Right ventricle myocardium inferior (tissue), 1 donor: ENCODE results near the gene ANXA7. TPM values are rescaled to one million over a fixed set of nuclear protein-coding genes. Genes with fewer than 3 reads are reported as not detected.
"Not testable (repeated sequence)": the region's sequence is repeated elsewhere in the genome, so short reads cannot be mapped to it uniquely, and the experiment has no call there.

ENCODE experiments used
- ATAC-seq: fragments of 200-7000 bp; cut with Tn5 transposase; one replicate; pipeline ENCODE4 v1.9.1; 2020; ENCODE audit warnings: mild to moderate bottlenecking, moderate library complexity
- DNase-seq: peaks from one replicate; pipeline ENCODE4 v3.0.0; 2021; ENCODE audit errors: missing footprints
- intact Hi-C: fragments of 100-400 bp; cut with DNase I; formaldehyde crosslinking; loops from one replicate; pipeline ENCODE4 v1.11.0; 2022
- total RNA-seq: library from RNA; stranded (reverse); fragmentation: NEBNext Ultra II Directional; extraction: Animal tissue kit (Norgen Biotek cat#: 25700); gene quantifications from one replicate; pipeline ENCODE4 v1.2.1, GENCODE V29; 2021
- donor health status: DM: no; HTN: yes; CAD: no; lungs with severe emphysema.

Gene ANXA7
- total RNA-seq, 1 donor from 2014 or later, result 113 TPM

DNA sequence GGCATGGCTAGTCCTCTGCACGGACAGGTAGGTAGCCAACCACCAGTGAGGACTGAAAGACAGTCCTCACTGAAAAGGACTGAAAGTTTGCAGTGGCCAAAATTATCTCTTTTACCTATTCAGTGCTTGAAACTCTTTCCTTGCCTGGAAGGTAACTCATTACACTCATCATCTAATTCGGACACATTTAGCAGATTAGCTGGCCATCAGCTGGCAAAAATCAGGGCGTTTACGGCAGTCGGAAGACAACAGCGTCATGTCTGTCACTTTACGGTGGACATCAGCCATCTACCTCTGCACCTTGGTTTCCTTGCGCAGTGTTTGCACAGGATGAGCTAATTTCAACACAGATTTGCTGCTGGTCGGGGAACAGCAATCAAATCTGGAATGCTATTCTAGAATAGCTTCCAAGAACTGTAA is 740 bp downstream of the ANXA7 start:
- ATAC-seq (no peak), DNase-seq (no peak)
- intact Hi-C loops, result no loop called here

DNA sequence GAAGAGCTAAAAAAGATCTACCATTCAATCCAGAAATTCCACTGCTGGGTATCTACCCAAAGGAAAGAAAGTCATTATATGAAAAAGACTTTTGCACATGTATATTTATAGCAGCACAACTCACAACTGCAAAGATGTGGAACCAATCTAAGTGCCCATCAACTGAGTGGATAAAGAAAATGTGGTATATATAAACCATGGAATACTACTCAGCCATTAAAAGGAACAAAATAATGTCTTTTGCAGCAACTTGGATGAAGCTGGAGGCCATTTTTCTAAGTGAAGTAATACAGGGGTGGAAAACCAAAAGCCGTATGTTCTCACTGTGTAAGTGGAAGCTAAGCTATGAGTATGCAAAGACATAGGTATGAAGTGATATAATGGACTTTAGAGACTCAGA is 3.0 kb downstream of the ANXA7 start:
- intact Hi-C loops, result no loop called here
- no peak for ATAC-seq
- no peak for DNase-seq

DNA sequence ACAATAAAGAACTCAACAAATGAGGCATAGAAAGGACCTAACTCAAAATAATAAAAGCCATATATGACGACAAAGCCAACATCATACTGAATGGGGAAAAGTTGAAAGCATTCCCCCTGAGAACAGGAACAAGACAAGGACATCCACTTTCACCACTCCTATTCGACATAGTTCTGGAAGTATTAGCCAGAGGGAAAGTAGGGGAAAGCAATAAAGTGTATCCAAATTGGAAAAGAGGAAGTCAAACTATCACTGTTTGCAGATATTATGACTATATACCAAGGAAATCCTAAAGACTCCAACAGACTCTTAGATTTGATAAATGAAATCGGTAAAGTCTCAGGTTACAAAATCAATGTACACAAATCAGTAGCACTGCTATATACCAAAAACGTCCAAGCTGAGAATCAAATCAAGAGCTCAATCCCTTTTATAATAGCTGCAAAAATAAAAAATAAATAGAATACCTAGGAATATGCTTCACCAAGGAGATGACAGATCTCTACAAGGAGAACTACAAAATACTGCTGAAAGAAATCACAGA is 4.8 kb downstream of the ANXA7 start:
- ATAC-seq, result no peak
- intact Hi-C loops, result no loop called here
- DNase-seq, result no peak

DNA sequence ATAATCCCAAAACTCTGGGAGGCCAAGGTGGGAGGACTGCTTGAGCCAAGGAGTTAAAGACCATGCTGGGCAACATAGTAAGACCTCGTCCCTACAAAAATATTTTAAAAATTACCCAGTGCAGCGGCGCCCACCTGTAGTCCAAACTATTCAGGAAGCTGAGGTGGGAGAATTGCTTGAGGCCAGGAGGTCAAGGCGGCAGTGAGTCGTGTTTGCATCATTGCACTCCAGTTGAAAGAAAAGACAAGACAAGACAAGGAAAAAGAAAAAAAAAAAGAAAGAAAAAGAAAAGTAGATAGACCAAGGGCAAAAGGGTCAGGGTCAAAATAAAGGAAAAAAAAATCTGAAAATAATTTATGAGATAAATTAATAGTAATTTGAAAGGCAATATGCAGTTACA is 5.8 kb downstream of the ANXA7 start:
- DNase-seq (no peak), ATAC-seq (no peak)
- intact Hi-C loops, result no loop called here

DNA sequence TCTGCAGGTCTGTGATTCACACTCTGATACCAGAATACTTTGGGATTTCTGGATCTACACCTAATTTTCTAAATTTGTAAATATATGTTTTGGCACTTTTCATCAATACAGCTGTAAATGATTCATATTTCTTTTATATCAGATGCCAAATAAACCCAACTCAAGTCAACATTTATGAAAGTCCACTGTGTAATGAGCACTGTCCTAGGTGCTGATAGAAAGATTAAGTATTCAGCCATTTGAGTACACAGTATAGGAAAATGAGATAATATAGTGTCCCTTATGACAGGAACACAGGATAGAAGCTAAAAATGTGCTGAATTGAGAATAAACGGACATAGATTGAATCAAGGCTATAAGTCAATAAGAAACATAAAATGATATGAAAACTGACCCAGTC is 6.4 kb downstream of the ANXA7 start:
- intact Hi-C loops, result no loop called here
- ATAC-seq (no peak), DNase-seq (no peak)

DNA sequence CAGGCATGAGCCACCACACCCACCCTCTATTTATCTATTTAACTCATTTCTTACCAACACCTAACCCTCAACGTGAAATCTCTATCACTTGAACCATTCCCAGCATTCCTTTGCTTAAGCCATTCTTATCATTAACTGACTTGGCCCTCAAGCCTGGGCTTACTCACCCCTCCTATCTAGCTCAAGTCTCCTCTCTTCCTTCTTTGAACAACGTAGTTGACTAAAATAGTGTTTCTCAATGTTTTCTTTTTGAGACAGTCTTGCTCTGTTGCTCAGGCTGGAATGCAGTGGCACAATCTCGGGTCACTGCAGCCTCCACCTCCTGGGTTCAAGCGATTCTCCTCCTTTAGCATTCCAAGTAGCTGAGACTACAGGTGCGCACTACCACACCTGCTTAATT is 7.0 kb downstream of the ANXA7 start:
- ATAC-seq (no peak), DNase-seq (no peak)
- intact Hi-C loops, result no loop called here

DNA sequence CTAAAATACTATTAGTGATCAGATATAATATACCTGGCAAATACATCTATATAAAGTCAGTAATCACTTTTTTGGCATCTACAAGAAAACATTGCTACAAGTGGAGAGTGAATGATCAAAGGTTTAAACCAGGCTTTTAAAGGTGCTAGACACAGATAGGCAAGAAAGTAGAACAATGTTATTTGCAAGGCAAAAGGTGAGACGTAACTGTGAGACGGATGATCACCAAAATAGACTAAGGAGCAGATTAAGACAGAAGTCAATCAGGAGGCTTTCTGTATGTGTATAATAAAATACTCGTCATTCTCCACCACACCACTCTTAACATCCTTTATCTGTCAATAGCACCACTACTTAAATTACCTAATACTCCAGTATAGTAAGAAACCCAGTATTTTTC is 8.3 kb downstream of the ANXA7 start:
- ATAC-seq, result no peak
- intact Hi-C loops, result no loop called here
- DNase-seq, result no peak

DNA sequence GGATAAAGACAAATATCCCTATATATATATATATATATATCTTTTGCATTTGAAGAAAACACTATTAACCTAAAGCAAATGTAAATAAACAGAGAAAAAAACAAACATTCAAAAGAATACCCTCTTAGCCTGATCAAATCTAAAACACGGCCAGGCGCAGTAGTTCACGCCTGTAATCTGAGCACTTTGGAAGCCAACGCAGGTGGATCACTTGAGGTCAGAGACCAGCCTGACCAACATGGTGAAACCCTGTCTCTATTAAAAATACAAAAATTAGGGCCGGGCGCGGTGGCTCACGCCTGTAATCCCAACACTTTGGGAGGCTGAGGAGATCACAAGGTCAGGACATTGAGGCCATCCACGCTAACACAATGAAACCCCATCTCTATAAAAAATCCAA is 9.2 kb downstream of the ANXA7 start:
- DNase-seq (no peak), ATAC-seq (no peak)
- intact Hi-C loops, result no loop called here

DNA sequence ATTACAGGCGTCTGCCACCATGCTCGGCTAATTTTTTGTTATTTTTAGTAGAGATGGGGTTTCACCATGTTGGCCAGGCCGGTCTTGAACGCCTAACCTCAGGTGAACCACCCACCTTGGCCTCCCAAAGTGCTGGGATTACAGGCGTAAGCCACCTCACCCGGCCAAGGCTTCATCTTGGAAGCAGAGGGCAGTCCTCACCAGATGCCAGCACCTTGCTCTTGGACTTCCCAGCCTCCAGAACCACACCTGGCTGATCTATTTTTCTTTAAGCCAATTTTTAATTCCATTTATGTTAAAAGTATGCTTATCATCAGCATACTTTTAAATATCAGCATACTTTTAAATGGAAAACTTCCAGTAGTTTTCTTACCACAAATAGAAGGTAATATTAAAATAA is 12.2 kb downstream of the ANXA7 start:
- no peak for DNase-seq
- intact Hi-C loops, result no loop called here
- ATAC-seq, result no peak

DNA sequence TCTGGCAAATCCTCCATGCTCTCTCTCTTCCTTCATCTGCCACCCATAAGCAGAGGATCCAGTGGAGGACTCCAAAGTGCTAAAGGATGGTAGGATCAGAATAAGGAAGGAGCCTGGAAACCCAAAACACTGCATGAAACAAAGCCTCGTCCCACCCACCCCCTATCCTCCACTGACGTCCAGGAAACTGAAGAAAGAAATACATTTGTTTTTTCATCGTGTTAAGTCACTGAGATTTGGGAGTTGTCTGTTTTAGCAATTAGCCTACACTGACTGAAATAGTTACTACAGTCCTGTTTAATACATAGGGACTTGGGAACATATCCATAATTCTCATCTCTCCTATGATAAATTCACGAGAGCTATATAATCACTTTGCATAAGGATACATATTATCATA is 14.8 kb downstream of the ANXA7 start:
- DNase-seq (no peak), ATAC-seq (no peak)
- intact Hi-C loops, result no loop called here

DNA sequence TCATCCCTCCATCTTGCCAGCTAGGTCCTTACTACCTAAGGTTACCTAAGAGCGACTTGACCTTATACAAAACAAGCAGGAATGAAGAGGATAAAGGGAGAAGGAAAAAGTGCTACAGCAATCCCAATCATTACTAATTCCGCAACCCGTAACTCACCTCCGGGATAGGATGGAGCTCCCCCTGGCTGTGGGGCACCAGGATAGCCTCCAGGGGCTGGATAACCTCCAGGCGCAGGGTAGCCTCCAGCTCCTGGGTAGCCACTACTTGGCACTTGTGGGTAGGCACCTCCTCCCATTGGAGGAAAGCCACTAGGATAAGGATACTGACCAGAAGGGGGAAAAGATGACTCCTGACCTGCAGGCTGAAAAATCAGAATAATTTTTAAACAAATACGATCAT is 15.8 kb downstream of the ANXA7 start:
- ATAC-seq (no peak), DNase-seq (no peak)
- intact Hi-C loops, result no loop called here

DNA sequence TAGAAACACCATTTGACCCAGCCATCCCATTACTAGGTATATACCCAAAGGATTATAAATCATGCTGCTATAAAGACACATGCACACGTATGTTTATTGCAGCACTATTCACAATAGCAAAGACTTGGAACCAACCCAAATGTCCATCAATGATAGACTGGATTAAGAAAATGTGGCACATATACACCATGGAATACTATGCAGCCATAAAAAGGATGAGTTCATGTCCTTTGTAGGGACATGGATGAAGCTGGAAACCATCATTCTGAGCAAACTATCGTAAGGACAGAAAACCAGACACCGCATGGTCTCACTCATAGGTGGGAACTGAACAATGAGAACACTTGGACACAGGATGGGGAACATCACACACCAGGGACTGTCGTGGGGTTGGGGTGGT is 19.5 kb downstream of the ANXA7 start:
- DNase-seq, intact Hi-C loops, ATAC-seq: not testable (repeated sequence)

DNA sequence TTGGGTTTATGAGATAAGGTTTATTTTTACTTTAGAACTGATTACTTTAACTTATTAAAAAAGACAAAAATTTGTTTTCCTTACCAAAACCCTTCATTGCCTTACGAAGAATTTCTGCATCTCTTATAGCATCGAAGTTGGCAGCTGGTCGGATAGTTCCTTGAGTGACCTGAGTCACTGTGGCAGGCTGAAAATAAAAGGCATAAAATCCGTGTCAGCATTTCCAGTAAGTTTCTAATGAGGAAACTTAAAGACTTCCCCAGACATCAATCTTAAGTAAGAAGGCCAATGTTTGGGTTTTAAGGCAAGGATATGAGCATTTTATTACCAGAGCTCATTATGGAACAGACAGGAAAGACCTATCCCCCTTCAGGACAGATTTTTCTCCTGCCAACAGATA is 25.6 kb downstream of the ANXA7 start:
- intact Hi-C loops, result no loop called here
- DNase-seq (no peak), ATAC-seq (no peak)

DNA sequence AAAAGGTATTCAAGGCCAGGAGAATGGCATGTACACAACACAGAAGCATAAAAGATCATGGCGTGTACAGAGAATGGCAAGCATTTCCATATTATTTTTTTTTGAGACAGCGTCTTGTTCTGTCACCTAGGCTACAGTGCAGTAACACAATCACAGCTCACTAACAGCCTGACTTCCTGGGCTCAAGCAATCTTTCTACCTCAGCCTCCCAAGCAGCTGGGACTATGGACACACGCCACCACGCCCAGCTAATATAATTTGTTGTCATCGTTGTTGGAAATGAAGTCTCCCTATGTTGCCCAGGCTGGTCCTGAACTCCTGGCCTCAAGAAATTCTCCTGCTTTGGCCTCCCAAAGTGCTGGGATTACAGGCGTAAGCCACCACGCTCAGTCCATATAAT is 27.3 kb downstream of the ANXA7 start:
- DNase-seq (no peak), ATAC-seq (no peak)
- intact Hi-C loops, result no loop called here

DNA sequence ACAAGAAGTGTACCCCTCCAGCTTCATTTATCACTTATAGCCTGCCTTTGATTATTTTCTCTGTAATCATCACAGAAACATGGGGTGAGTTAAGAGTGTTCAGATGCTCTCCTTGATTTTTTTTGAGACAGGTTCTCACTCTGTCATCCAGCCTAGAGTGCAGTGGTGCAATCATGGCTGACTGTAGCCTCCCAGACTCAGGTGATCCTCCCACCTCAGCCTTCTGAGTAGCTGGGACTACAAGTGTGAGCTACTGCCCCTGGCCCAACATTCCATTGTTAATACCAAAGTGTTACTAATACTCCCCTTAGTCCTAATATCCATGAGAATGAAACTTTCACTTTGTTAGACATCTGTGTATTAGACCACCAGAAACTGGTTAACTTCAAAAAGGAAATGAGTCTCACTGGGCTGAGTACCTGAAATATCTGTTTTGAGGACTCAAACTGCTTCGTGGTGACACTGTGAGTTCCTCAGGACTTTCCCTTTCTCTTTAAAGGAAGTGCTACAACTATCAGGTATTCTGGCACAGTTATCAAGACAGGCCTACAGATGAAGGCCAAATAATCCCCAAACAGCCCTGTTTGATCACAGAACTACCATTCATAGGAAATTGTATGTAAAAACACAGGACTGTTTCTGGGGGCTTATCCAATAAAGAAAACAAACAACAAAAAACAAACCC is 34.7 kb downstream of the ANXA7 start:
- no peak for ATAC-seq
- no peak for DNase-seq
- intact Hi-C loops, result no loop called here

DNA sequence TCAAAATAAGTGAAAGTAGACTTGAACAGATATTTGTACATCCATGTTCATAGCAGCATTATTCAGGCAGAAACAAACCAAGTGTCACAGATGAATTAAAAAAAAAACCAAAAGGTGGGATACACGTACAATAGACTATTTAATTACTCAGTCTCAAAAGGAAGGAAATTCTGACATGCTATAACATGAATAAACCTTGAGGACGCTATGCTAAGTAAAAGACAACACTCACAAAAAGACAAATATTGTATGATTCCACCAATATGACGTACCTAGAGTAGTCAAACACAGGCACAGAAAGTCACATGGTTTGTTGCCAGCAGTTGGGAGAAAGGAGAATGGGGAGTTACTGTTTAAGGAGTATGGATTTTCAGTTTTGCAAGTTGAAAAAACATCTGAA is 37.2 kb downstream of the ANXA7 start:
- ATAC-seq (no peak), DNase-seq (no peak)
- intact Hi-C loops, result no loop called here

DNA sequence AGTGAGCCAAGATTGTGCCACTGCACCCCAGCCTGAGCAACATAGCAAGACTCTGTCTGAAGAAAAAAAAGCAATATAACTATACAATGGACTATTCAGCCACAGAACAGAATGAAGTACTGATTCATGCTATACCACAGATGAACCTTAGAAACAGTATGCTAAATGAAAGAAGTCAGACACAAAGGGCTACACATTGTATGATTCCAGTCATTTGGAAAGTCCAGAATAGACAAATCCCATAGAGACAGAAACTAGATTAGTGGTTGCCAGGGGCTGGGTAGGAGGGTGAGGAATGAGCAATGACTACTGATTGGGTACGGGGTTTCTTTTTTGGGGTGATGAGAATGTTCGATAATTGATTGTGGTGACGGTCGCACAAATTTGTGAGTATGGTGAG is 45.6 kb downstream of the ANXA7 start:
- intact Hi-C loops, result no loop called here
- DNase-seq (no peak), ATAC-seq (no peak)

DNA sequence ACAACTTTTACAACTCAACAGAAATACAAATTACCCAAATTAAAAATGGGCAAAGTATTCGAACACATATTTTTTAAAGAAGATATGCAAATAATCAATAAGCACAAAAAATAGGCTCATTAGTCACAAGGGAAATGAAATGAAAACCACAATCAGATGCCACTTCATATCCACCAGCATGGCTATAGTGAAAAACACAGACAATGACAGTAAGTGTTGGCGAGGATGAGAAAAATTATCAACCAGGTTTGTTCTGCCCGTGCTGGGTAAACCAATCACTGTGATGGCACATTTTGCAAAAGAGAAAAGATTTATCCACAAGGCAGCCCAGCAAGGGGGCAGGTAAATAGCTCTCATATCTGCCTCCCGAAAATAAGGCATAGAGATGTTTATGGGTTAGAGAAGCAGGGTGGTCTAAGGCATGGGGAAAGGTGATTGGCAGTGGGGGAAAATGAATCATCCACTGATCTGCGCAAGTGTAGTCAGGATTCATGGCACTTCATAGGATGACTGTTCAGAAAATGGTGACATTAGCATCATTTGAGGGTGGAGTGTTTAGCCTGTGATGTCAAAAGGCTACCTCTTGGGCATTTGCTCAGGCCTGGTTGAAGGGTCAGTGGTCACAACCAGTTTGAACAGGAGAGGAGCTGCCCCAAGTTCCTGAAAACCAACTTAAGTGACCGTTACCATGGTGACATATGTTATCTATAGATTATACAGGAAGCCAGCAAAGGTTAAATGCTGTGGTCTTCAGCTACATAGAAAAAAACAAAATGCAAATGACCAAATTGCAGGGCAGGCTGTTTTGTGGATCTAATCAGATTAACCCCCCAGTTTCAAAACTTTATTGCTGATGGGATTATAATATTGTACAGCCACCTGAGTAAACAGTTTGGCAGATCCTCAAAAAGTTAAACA is 47.2 kb downstream of the ANXA7 start:
- intact Hi-C loops, result no loop called here
- ATAC-seq (no peak), DNase-seq (no peak)

DNA sequence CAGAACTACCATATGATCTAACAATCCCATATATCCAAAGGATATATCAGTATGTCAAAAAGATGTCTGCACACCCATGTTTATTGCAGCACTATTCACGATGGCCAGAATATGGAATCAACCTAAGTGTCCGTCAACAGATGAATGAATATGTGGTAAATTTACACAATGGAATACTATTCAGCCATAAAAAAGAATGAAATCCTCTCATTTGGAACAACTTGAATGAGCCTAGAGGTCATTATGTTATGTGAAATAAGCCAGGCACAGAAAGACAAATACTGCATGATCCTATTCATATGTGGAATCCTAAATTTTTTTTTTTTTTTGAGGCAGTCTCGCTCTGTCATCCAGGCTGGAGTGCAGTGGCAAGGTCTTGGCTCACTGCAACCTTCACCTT is 48.9 kb downstream of the ANXA7 start:
- no peak for ATAC-seq
- intact Hi-C loops, result no loop called here
- DNase-seq, result no peak

DNA sequence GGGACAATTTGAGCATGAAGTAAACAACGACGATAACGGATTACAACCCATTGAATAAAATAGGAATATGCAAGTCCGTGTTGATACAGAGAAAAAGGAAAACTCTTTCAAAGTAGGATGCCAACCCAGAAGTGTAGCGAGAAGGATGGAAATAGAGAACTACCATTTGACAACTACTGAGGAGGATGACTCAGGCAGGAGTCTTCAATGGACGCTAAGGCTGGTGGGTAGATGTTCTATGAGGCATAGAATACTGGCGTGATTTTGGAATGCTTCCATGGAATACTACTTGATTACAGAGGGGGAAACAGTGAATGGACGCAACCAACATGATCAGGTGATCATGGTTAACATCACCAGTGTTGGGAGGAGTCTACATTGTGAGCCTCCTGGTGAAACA is 54.4 kb downstream of the ANXA7 start:
- intact Hi-C loops, result no loop called here
- ATAC-seq, result no peak

More for the DNA sequence above, 54.4 kb downstream of the ANXA7 start:
- DNase-seq, result no peak
